Dedifferentiated amniotic fluid mesenchymal stem cell (primary cell): Measurements from ENCODE around the gene EFNA3.

Source experiments
- DNase-seq: peaks from one replicate; pipeline ENCODE4 v3.0.0-alpha.2; 2016; ENCODE audit errors: extremely low spot score

Gene EFNA3

GRCh38 chr1:155066777-155067176, 11.9 kb upstream of the EFNA3 start:
- no peak for DNase-seq

- DNase-seq, result no peak
Measured at GRCh38 chr1:155068599-155068998, 10.0 kb upstream of the EFNA3 start.

GRCh38 chr1:155069551-155070157, 9.0 kb upstream of the EFNA3 start:
- no peak for DNase-seq

- DNase-seq, result no peak
Measured at GRCh38 chr1:155070158-155070621, 8.4 kb upstream of the EFNA3 start.

GRCh38 chr1:155070721-155071569, 7.7 kb upstream of the EFNA3 start:
- DNase-seq, result no peak

- no peak for DNase-seq
Measured at GRCh38 chr1:155071701-155072100, 6.9 kb upstream of the EFNA3 start.

GRCh38 chr1:155072531-155073289, 5.9 kb upstream of the EFNA3 start:
- no peak for DNase-seq

- DNase-seq, result no peak
Measured at GRCh38 chr1:155073377-155074242, 5.0 kb upstream of the EFNA3 start.

- DNase-seq, result no peak
Measured at GRCh38 chr1:155075535-155075934, 3.1 kb upstream of the EFNA3 start.

- no peak for DNase-seq
Measured at GRCh38 chr1:155076371-155076770, 2.3 kb upstream of the EFNA3 start.

GRCh38 chr1:155077346-155077745, 1.3 kb upstream of the EFNA3 start:
- no peak for DNase-seq

- no peak for DNase-seq
Measured at GRCh38 chr1:155077758-155078445, 735 bp upstream of the EFNA3 start.

GRCh38 chr1:155079210-155079486, 511 bp downstream of the EFNA3 start:
- DNase-seq, result no peak

- no peak for DNase-seq
Measured at GRCh38 chr1:155079487-155080311, 1.1 kb downstream of the EFNA3 start.

- no peak for DNase-seq
Measured at GRCh38 chr1:155080312-155081228, 1.9 kb downstream of the EFNA3 start.

- DNase-seq, result no peak
Measured at GRCh38 chr1:155081472-155082300, 3.0 kb downstream of the EFNA3 start.

- no peak for DNase-seq
Measured at GRCh38 chr1:155082301-155083051, 3.8 kb downstream of the EFNA3 start.
